IMR-90 (cell line): ENCODE data around the gene AP5B1. TPM values are rescaled to one million over a fixed set of nuclear protein-coding genes. Genes with fewer than 3 reads are reported as not detected.
A peak's percentile ranks its signal among the peaks of the same experiment; 100 is the strongest.

Experiments used
- ATAC-seq: fragments of 200-7000 bp; cut with Tn5 transposase; 2 replicates; pipeline ENCODE4 v1.9.1; 2020; ENCODE audit warnings: low read depth, mild to moderate bottlenecking, moderate library complexity
- BruUV-seq: library from RNA; stranded (reverse); fragments of 400-500 nt; replicated peaks from 2 replicates; lab custom pipeline; 2021; lab: Mats Ljungman, UMichigan
- CTCF ChIA-PET: fragments of 300-600 bp; formaldehyde crosslinking; extraction: SDS; loops from one replicate; lab custom pipeline; 2021; ENCODE audit warnings: antibody characterized with exemption; lab: Yijun Ruan, JAX
- POLR2A ChIA-PET: fragments of 300-600 bp; sonication (Branson Sonifier 250); formaldehyde crosslinking; loops from one replicate; lab custom pipeline; 2022; ENCODE audit warnings: antibody characterized with exemption; ENCODE audit not compliant: unreplicated experiment; lab: Charles Lee
- DNase-seq: peaks from one replicate; pipeline ENCODE4 v3.0.0; 2013
- H2AFZ ChIP-seq: replicated peaks from 2 replicates; pipeline ENCODE3; 2013; ENCODE audit warnings: low read length, mild to moderate bottlenecking; ENCODE audit not compliant: poor library complexity
- H2AK5ac ChIP-seq: 2 replicates; pipeline ENCODE4 v1.6.1; 2013; ENCODE audit warnings: low read depth, low read length, inconsistent platforms
- H2AK9ac ChIP-seq: replicated peaks from 2 replicates; pipeline ENCODE3; 2013; ENCODE audit warnings: mild to moderate bottlenecking, low read depth, low read length, moderate library complexity; ENCODE audit not compliant: poor library complexity
- H2BK120ac ChIP-seq: 2 replicates; pipeline ENCODE4 v1.6.1; 2013; ENCODE audit warnings: low read depth, low read length, inconsistent platforms
- H2BK15ac ChIP-seq: 3 replicates; pipeline ENCODE4 v1.6.1; 2013; ENCODE audit warnings: low read depth, low read length, inconsistent platforms
- H2BK20ac ChIP-seq: 2 replicates; pipeline ENCODE4 v1.6.1; 2013; ENCODE audit warnings: low read depth, mild to moderate bottlenecking, inconsistent platforms, low read length, moderate library complexity
- H2BK5ac ChIP-seq: 2 replicates; pipeline ENCODE4 v1.6.1; 2013; ENCODE audit warnings: mild to moderate bottlenecking, low read depth, low read length, inconsistent platforms; ENCODE audit not compliant: poor library complexity, severe bottlenecking
- H3K14ac ChIP-seq: replicated peaks from 2 replicates; pipeline ENCODE4 v1.6.1; 2013; ENCODE audit warnings: low read depth, low read length, inconsistent platforms
- H3K18ac ChIP-seq: 2 replicates; pipeline ENCODE4 v1.6.1; 2013; ENCODE audit warnings: low read depth, low read length, control low read depth
- H3K23ac ChIP-seq: 2 replicates; pipeline ENCODE4 v1.6.1; 2013; ENCODE audit warnings: low read depth, low read length, inconsistent platforms
- H3K27ac ChIP-seq: 2 replicates; pipeline ENCODE4 v1.5.1; 2013; ENCODE audit warnings: mild to moderate bottlenecking, control low read depth, low read length; ENCODE audit not compliant: insufficient read depth
- H3K27me3 ChIP-seq: 2 replicates; pipeline ENCODE4 v1.6.1; 2013; ENCODE audit warnings: low read length; ENCODE audit not compliant: control insufficient read depth, insufficient read depth
- H3K36me3 ChIP-seq: 2 replicates; pipeline ENCODE4 v1.6.1; 2013; ENCODE audit warnings: low read length, mixed read lengths; ENCODE audit not compliant: control insufficient read depth, insufficient read depth
- H3K4ac ChIP-seq: 2 replicates; pipeline ENCODE4 v1.6.1; 2013; ENCODE audit warnings: low read depth, low read length, inconsistent platforms
- H3K4me1 ChIP-seq: 2 replicates; pipeline ENCODE4 v1.6.1; 2013; ENCODE audit warnings: low read length, mixed read lengths; ENCODE audit not compliant: control insufficient read depth, insufficient read depth
- H3K4me2 ChIP-seq: 2 replicates; pipeline ENCODE4 v1.6.1; 2013; ENCODE audit warnings: low read depth, mild to moderate bottlenecking, control low read depth, low read length, moderate library complexity
- H3K4me3 ChIP-seq: 2 replicates; pipeline ENCODE4 v1.5.1; 2013; ENCODE audit warnings: low read depth, mild to moderate bottlenecking, control low read depth, low read length, moderate library complexity; ENCODE audit not compliant: insufficient read depth
- H3K56ac ChIP-seq: 2 replicates; pipeline ENCODE4 v1.6.1; 2013; ENCODE audit warnings: low read length, inconsistent platforms; ENCODE audit not compliant: insufficient read depth; ENCODE audit errors: extremely low read depth
- H3K79me1 ChIP-seq, 2 experiments: 2 replicates each; pipeline ENCODE4 v1.6.1; 2013; ENCODE audit warnings: low read length in 2 of 2, inconsistent platforms in 1 of 2, low read depth in 1 of 2
- H3K9ac ChIP-seq: 2 replicates; pipeline ENCODE4 v1.6.1; 2013; ENCODE audit warnings: low read depth, low read length, control low read depth
- H3K9me1 ChIP-seq: 2 replicates; pipeline ENCODE4 v1.6.1; 2013; ENCODE audit warnings: low read length, inconsistent platforms; ENCODE audit not compliant: insufficient read depth
- H3K9me3 ChIP-seq: 2 replicates; pipeline ENCODE4 v1.6.1; 2013; ENCODE audit warnings: low read length; ENCODE audit not compliant: control insufficient read depth, insufficient read depth
- H4K20me1 ChIP-seq: 2 replicates; pipeline ENCODE4 v1.6.1; 2013; ENCODE audit warnings: low read length, inconsistent platforms; ENCODE audit not compliant: insufficient read depth
- H4K5ac ChIP-seq: 2 replicates; pipeline ENCODE4 v1.6.1; 2013; ENCODE audit warnings: mild to moderate bottlenecking, low read depth, low read length, control low read depth
- H4K8ac ChIP-seq, 2 experiments: 2 replicates each; pipeline ENCODE4 v1.6.1; 2013; ENCODE audit warnings: low read depth in 2 of 2, low read length in 2 of 2, control low read depth in 1 of 2, inconsistent platforms in 1 of 2
- H4K91ac ChIP-seq: 2 replicates; pipeline ENCODE4 v1.6.1; 2013; ENCODE audit warnings: low read depth, low read length, inconsistent platforms; ENCODE audit not compliant: insufficient read depth
- FOS ChIP-seq: fragments of 150-350 bp; IDR thresholded peaks from 2 replicates; pipeline ENCODE4 v1.6.1; 2016; ENCODE audit warnings: low read depth, low read length
- MAFK ChIP-seq: IDR thresholded peaks from 2 replicates; pipeline ENCODE4 v1.6.1; 2012; ENCODE audit warnings: low read depth, low read length, improper control_type of control experiment
- MAZ ChIP-seq: IDR thresholded peaks from 2 replicates; pipeline ENCODE4 v1.6.1; 2012; ENCODE audit warnings: low read depth, mild to moderate bottlenecking, low read length, improper control_type of control experiment, moderate library complexity, borderline replicate concordance
- POLR2A ChIP-seq: IDR thresholded peaks from 2 replicates; pipeline ENCODE4 v1.6.1; 2012; ENCODE audit warnings: mild to moderate bottlenecking, low read depth, low read length
- RAD21 ChIP-seq: IDR thresholded peaks from 2 replicates; pipeline ENCODE4 v1.6.1; 2012; ENCODE audit warnings: low read length, improper control_type of control experiment
- RCOR1 ChIP-seq: IDR thresholded peaks from 2 replicates; pipeline ENCODE4 v1.6.1; 2012; ENCODE audit warnings: mild to moderate bottlenecking, low read length, improper control_type of control experiment; ENCODE audit not compliant: insufficient replicate concordance
- RFX5 ChIP-seq: IDR thresholded peaks from 2 replicates; pipeline ENCODE4 v1.8.0; 2012; ENCODE audit warnings: low read depth, mild to moderate bottlenecking, low read length, moderate library complexity
- SMC3 ChIP-seq: fragments of 150-350 bp; IDR thresholded peaks from 2 replicates; pipeline ENCODE4 v1.6.1; 2016; ENCODE audit warnings: low read depth, mild to moderate bottlenecking, antibody characterized with exemption, low read length, moderate library complexity
- WGBS, 2 experiments: methylation state at CpG; one replicate each; pipeline versions ENCODE4 v1.1.5 to v1.1.7; 2013; ENCODE audit warnings: missing lambda C conversion rate in 2 of 2; ENCODE audit not compliant: insufficient read length in 1 of 2; ENCODE audit errors: extremely low coverage in 2 of 2; 5-methylcytosine and 5-hydroxymethylcytosine counted together
- dilution Hi-C: fragments of 300-500 bp; cut with HindIII; formaldehyde crosslinking; loops from one replicate; pipeline ENCODE4 v1.14.3; 2018; ENCODE audit warnings: low sequenced_read_pairs; ENCODE audit not compliant: unreplicated experiment
- in situ Hi-C: fragments of 300-500 bp; cut with MboI; formaldehyde crosslinking; loops from 3 replicates; pipeline ENCODE4 v1.14.3; 2019; ENCODE audit warnings: low sequenced_read_pairs, inconsistent platforms, mixed read lengths
- intact Hi-C: fragments of 100-400 bp; cut with micrococcal nuclease; formaldehyde crosslinking; loops from 2 replicates; pipeline ENCODE4 v1.10.0; 2022
- polyA plus RNA-seq, 3 experiments: library from polyadenylated mRNA; depleted of rRNA; stranded (reverse); fragments of >200 nt; gene quantifications; 2 replicates each; pipeline ENCODE4 v1.2.3, GENCODE V29; 2012; ENCODE audit warnings: low replicate concordance in 1 of 3
- total RNA-seq: library from RNA; depleted of rRNA; stranded (reverse); fragments of >200 nt; gene quantifications from 2 replicates; pipeline ENCODE4 v1.2.3, GENCODE V29; 2012
- TF ChIP-seq, protein P1 (sequence below): fragments of 150-350 bp; IDR thresholded peaks from 2 replicates; pipeline ENCODE4 v1.6.1; 2016; ENCODE audit warnings: low read depth, mild to moderate bottlenecking, low read length, moderate library complexity, borderline replicate concordance
- TF ChIP-seq, protein P2 (sequence below): conservative IDR thresholded peaks from 2 replicates; pipeline ENCODE4 v1.5.1; 2012; ENCODE audit warnings: mild to moderate bottlenecking, low read depth, low read length, improper control_type of control experiment

Gene AP5B1
- total and polyA plus RNA-seq, 2 of the 4 experiments (the other 2 are of a cell fraction): 2.5 to 5.0 TPM

DNA sequence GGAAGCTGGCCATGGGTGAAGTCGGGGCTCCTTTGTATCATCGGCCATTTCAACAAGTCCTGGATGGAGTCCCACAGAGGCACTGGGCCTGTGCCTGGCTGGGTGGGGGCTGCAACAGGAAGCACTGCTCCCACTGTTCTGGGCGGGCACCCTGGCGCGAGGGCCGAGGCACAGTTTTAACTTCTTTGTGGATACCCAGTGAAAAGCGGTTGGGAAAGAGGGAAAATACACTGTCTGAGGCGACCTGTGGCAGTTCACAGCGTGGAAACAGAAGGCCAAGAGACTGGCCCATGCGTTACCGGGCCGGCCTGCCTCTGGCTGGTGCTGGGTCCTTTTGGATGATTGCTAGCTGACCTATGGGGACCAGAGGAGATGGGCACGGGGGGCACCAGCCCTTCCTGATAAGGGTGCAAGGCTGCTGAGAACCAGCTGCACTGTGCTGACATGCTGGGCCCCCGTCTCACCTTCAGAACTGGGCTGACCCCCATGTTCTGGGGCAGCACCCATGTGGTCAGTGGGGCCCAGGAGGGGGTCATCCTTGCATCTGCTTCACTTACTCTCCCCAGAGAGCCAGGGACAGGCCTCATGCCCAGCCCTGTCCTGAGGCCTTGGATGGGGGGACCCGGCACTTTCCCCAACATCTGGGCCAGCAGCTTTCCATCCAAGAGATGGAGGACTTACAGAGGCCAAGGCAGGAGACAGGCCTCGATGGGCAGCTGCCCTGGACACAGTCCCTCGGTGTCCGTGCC lies 10.3 kb upstream of the AP5B1 start:
- no peak overlapping the region for H2BK5ac ChIP-seq
- ChIA-PET POLR2A (no interaction called here), CTCF (no interaction called here)
- no peaks in the 10 kb centered on the region; the same call in 1 of the 2 replicates for H4K20me1 ChIP-seq
- no peak overlapping the region for H3K14ac ChIP-seq
- dilution Hi-C loops: no loop called here
- no peak overlapping the region for H2BK15ac ChIP-seq
- H2BK20ac ChIP-seq: no peak overlapping the region
- no peak overlapping the region for H4K5ac ChIP-seq
- no peak overlapping the region for H2BK120ac ChIP-seq
- H3K4me2 ChIP-seq: no peak overlapping the region
- H3K4me3 ChIP-seq: no peak overlapping the region
- no peaks in the 10 kb centered on the region; the same call in 1 of the 2 replicates for H3K4me1 ChIP-seq
- H2AK9ac ChIP-seq: no peak overlapping the region
- no peaks in the 10 kb centered on the region for H3K79me1 ChIP-seq
- in situ Hi-C loops: no loop called here
- DNase-seq (no peak), ATAC-seq (no peak)
- TF ChIP-seq, protein P1, sequence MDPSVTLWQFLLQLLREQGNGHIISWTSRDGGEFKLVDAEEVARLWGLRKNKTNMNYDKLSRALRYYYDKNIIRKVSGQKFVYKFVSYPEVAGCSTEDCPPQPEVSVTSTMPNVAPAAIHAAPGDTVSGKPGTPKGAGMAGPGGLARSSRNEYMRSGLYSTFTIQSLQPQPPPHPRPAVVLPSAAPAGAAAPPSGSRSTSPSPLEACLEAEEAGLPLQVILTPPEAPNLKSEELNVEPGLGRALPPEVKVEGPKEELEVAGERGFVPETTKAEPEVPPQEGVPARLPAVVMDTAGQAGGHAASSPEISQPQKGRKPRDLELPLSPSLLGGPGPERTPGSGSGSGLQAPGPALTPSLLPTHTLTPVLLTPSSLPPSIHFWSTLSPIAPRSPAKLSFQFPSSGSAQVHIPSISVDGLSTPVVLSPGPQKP: no peak
- TF ChIP-seq MAZ (no peak), RAD21 (no peak), RFX5 (no peak), RCOR1 (no peak), POLR2A (no peak), MAFK (no peak), SMC3 (no peak), FOS (no peak)
- TF ChIP-seq, protein P2, sequence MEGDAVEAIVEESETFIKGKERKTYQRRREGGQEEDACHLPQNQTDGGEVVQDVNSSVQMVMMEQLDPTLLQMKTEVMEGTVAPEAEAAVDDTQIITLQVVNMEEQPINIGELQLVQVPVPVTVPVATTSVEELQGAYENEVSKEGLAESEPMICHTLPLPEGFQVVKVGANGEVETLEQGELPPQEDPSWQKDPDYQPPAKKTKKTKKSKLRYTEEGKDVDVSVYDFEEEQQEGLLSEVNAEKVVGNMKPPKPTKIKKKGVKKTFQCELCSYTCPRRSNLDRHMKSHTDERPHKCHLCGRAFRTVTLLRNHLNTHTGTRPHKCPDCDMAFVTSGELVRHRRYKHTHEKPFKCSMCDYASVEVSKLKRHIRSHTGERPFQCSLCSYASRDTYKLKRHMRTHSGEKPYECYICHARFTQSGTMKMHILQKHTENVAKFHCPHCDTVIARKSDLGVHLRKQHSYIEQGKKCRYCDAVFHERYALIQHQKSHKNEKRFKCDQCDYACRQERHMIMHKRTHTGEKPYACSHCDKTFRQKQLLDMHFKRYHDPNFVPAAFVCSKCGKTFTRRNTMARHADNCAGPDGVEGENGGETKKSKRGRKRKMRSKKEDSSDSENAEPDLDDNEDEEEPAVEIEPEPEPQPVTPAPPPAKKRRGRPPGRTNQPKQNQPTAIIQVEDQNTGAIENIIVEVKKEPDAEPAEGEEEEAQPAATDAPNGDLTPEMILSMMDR: no peak
- intact Hi-C loops: no loop called here
- H3K27me3 ChIP-seq: peaks cover 85% of the 10 kb centered on the region
- H4K8ac ChIP-seq: no peak overlapping the region
- no TSS peak for BruUV-seq
- H3K56ac ChIP-seq: no peak overlapping the region
- H3K9me1 ChIP-seq: no peaks in the 10 kb centered on the region
- H4K91ac ChIP-seq: no peak overlapping the region
- WGBS, 2 experiments: 87% methylated on average over 11 of the region's 18 CpGs; no CpG with 5 or more reads in 1 of the 2 experiments
- H3K9me3 ChIP-seq: peaks cover 2% of the 10 kb centered on the region; the same call in 1 of the 2 replicates
- H2AK5ac ChIP-seq: no peak overlapping the region
- H3K9ac ChIP-seq: no peak overlapping the region
- no peak overlapping the region for H3K23ac ChIP-seq
- no peak overlapping the region for H3K18ac ChIP-seq
- peak overlapping the region; percentile 27 for H2AFZ ChIP-seq
- no peak overlapping the region for H3K27ac ChIP-seq
- H3K4ac ChIP-seq: no peak overlapping the region
- no peaks in the 10 kb centered on the region for H3K36me3 ChIP-seq
